Stimulated activated naive CD8-positive, alpha-beta T cell treated with anti-CD3 and anti-CD28 coated beads, Interleukin-15, Interleukin-2, amounts not matched to agents 100 ng/mL and 50 ng/mL, for 24 hours (primary cell): ENCODE measurements around the gene BNC1.
"Not testable (repeated sequence)": the region's sequence is repeated elsewhere in the genome, so short reads cannot be mapped to it uniquely, and the experiment has no call there.

ENCODE experiments used
- H3K27ac Mint-ChIP-seq: one replicate; pipeline ENCODE4 v1.8.0; 2021; ENCODE audit warnings: mild to moderate bottlenecking, mixed read lengths
- H3K27me3 Mint-ChIP-seq: one replicate; pipeline ENCODE4 v1.8.0; 2021; ENCODE audit warnings: mixed read lengths
- H3K36me3 Mint-ChIP-seq: one replicate; pipeline ENCODE4 v1.8.0; 2021; ENCODE audit warnings: low read depth, mixed read lengths
- H3K4me1 Mint-ChIP-seq: one replicate; pipeline ENCODE4 v1.8.0; 2021; ENCODE audit warnings: low read depth, mixed read lengths
- H3K4me3 Mint-ChIP-seq: one replicate; pipeline ENCODE4 v1.8.0; 2021; ENCODE audit warnings: mild to moderate bottlenecking, mixed read lengths
- H3K9me3 Mint-ChIP-seq: one replicate; pipeline ENCODE4 v1.8.0; 2021; ENCODE audit warnings: mixed read lengths

BNC1 gene

DNA sequence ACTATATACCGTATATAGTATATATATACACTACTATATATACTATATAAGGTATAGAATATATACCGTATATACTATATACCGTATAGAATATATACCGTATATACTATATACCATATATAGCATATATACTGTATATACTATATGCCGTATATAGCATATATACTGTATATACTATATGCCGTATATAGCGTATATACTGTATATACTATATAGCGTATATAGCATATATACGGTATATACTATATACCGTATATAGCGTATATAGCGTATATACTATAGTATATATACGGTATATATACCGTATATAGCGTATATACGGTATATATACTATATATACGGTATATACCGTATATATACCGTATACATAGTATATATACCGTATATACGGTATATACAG lies 54.2 kb downstream of the BNC1 start:
- Mint-ChIP-seq H3K4me3 (no peak overlapping the region), H3K9me3 (no peaks in the 10 kb centered on the region), H3K27me3 (peaks cover 5% of the 10 kb centered on the region), H3K4me1 (no peaks in the 10 kb centered on the region), H3K27ac (no peak overlapping the region), H3K36me3 (no peaks in the 10 kb centered on the region)

DNA sequence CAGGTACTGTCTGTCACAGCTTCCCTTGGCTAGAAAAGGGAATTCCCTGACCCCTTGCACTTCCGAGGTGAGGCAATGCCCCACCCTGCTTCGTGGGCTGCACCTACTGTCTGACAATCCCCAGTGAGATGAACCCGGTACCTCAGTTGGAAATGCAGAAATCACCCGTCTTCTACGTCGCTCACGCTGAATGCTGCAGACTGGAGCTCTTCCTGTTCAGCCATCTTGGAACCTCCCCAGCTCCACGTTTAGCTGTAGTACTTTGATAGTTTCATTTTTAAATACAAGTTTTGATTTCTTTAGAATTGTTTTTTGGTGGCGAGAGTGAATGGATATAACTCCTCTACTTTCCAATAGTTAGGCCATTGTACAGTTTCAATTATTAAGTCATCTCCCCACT lies 59.0 kb downstream of the BNC1 start:
- Mint-ChIP-seq H3K9me3 (peaks cover 4% of the 10 kb centered on the region), H3K27me3 (peaks cover 30% of the 10 kb centered on the region), H3K27ac (no peak overlapping the region), H3K4me1 (no peaks in the 10 kb centered on the region), H3K36me3 (no peaks in the 10 kb centered on the region), H3K4me3 (no peak overlapping the region)

DNA sequence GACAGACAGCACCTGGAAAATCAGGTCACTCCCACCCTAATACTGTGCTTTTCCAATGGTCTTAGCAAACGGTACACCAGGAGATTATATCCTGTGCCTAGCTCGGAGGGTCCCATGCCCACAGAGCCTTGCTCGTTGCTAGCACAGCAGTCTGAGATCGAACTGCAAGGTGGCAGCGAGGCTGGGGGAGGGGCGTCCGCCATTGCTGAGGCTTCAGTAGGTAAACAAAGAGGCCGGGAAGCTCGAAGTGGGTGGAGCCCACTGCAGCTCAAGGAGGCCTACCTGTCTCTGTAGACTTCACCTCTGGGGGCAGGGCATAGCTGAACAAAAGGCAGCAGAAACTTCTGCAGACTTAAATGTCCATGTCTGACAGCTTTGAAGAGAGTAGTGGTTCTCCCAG lies 62.7 kb downstream of the BNC1 start:
- H3K4me1 Mint-ChIP-seq, H3K4me3 Mint-ChIP-seq, H3K27ac Mint-ChIP-seq, H3K36me3 Mint-ChIP-seq, H3K9me3 Mint-ChIP-seq: not testable (repeated sequence)
- H3K27me3 Mint-ChIP-seq = peaks cover 38% of the 10 kb centered on the region

DNA sequence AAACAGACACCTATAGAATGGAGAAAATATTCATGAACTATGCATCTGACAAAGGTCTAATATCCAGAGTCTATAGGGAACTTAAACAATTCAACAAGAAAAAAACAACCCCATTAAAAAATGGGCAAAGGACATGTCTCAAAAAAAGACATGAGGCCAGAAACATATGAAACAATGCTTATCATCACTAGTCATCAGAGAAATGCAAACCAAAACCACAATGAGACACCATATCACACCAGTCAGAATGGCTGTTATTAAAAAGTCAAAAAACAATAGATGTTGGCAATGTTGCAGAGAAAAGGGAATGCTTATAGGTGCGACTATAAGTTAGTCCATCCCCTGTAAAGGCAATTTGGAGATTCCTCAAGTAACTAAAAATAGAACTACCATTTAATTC lies 65.4 kb downstream of the BNC1 start:
- H3K27ac Mint-ChIP-seq = no peak overlapping the region
- H3K4me3 Mint-ChIP-seq = no peak overlapping the region
- no peaks in the 10 kb centered on the region for H3K36me3 Mint-ChIP-seq
- peaks cover 41% of the 10 kb centered on the region for H3K27me3 Mint-ChIP-seq
- H3K4me1 Mint-ChIP-seq = no peaks in the 10 kb centered on the region
- H3K9me3 Mint-ChIP-seq = peaks cover 8% of the 10 kb centered on the region

DNA sequence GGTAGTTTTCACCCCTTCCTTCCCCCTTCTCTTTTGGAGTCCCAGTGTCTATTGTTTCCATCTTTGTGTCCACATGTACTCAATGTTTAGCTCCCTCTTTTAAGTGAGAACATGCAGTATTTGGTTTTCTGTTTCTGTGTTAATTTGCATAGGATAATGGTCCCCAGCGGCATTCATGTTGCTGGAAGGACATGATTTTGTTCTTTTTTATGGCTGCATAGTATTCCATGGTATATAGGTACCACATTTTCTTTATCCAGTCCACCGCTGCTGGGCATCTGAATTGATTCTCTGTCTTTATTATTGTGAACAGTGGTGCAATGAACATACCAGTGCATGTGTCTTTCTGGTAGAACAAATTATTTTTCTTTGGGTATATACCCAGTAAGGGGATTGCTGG lies 69.2 kb downstream of the BNC1 start:
- Mint-ChIP-seq H3K27ac (no peak overlapping the region), H3K27me3 (peaks cover 34% of the 10 kb centered on the region), H3K4me3 (no peak overlapping the region)

DNA sequence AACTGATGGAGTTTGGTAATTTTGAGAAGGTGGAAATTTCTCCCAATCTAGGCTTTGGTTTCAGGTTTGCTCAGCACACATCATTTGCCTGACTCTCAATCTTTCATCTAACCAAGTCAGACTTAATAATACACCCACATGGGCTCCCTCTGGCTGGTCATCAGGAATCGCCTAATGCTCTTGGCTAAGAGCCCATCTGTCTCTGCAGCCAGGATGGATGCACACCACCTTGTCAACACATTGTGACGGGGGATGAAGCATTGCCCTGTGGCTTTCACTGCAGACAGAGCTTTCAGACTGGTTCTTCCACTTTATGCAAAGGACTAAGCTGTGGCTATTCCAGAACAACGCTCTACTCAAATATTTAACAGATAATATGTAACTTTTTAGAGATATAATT lies 73.8 kb downstream of the BNC1 start:
- H3K27ac Mint-ChIP-seq = no peak overlapping the region
- peaks cover 28% of the 10 kb centered on the region for H3K27me3 Mint-ChIP-seq
- H3K4me1 Mint-ChIP-seq = peaks cover 11% of the 10 kb centered on the region
- H3K4me3 Mint-ChIP-seq = no peak overlapping the region
- peaks cover 4% of the 10 kb centered on the region for H3K9me3 Mint-ChIP-seq
- peaks cover 6% of the 10 kb centered on the region for H3K36me3 Mint-ChIP-seq

More for the DNA sequence above, 69.2 kb downstream of the BNC1 start:
- Mint-ChIP-seq H3K36me3 (no peaks in the 10 kb centered on the region), H3K4me1 (no peaks in the 10 kb centered on the region), H3K9me3 (peaks cover 4% of the 10 kb centered on the region)

DNA sequence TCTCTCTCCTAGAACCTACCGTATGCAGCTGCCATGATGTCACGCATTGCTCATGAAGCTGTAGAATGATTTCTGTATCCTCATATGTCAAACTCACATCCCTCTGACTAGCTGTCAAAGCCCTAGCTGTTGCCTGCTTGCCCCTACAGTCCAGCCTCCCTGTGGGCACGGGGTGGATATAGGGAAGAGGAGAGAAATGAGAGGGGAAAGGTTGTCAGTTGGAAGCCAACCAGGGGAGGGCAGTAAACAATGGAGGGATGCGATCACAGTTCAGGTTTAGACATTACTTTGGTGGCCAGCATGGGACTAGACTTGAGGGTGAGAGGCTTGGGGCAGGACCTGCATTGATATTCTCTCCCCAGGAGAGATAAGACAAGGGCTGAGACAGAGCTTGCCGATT lies 75.1 kb downstream of the BNC1 start:
- Mint-ChIP-seq H3K4me1 (peaks cover 11% of the 10 kb centered on the region), H3K27me3 (peaks cover 37% of the 10 kb centered on the region), H3K27ac (no peak overlapping the region), H3K36me3 (peaks cover 6% of the 10 kb centered on the region), H3K9me3 (no peaks in the 10 kb centered on the region), H3K4me3 (no peak overlapping the region)

DNA sequence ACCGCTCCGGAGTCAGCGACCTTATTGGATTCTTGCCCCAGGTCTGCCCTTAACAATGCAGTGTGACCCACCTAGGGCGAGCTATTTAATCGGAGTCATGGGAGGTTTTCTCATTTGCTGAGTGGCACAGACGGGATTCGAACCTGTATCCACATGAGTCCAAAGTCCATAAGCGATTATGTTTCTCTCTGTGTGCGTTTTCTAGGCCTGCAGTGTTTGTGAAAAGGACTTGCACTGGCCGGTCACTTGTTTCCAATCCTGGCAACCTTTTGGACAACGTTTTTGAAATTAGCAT lies 76.2 kb downstream of the BNC1 start:
- H3K27ac Mint-ChIP-seq = no peak overlapping the region
- H3K4me3 Mint-ChIP-seq = no peak overlapping the region

DNA sequence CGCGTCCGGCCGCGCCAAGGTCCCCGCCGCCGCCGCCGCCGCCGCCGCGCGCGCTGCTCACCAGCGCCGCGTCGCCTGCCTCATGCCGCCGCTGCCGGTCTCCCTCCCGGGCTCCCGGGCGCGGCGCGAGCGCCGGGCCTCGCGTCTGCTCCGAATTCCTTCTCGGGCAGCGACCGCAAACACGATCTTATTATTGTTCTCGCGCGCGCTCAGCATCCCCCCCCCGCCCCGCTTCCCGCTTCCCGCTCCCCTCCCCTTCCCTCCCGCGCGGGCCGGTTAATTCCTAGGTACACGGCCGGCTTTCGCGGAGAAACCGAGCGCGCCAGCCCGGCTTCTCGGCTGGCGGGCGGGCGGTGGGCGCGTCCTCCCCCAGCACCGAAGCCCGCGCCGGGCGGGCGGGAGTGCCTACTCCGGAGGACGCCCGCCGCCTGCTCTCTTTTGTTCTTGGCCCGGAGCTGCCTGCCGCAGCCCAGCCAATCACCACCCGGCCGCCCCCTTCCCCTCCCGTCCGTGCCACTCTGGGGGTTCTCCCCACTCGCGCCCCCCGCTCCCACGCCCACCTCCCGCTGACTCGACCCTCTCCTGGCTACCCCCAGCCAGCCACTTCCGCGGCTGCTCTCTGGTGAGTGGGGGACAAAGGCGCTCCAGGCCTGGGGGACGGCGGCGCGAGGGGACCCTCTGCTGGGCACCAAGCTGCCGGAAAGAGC lies 76.7 kb downstream of the BNC1 start, which contains the start of gene HDGFL3:
Gene HDGFL3 (minus strand): TSS at position 164 of the 707 bp plus-strand sequence. CDS start 409 bp downstream, outside the sequence.
- H3K27ac Mint-ChIP-seq = peak within 1 kb of the TSS; percentile 92
- peaks cover 12% of the 10 kb centered on the region for H3K4me1 Mint-ChIP-seq
- peaks cover 6% of the 10 kb centered on the region for H3K36me3 Mint-ChIP-seq
- peaks cover 35% of the 10 kb centered on the region for H3K27me3 Mint-ChIP-seq
- no peaks in the 10 kb centered on the region for H3K9me3 Mint-ChIP-seq
- peak within 1 kb of the TSS; percentile 91 for H3K4me3 Mint-ChIP-seq

More for the DNA sequence above, 76.2 kb downstream of the BNC1 start:
- H3K9me3 Mint-ChIP-seq = no peaks in the 10 kb centered on the region
- peaks cover 11% of the 10 kb centered on the region for H3K4me1 Mint-ChIP-seq
- peaks cover 35% of the 10 kb centered on the region for H3K27me3 Mint-ChIP-seq
- peaks cover 6% of the 10 kb centered on the region for H3K36me3 Mint-ChIP-seq

DNA sequence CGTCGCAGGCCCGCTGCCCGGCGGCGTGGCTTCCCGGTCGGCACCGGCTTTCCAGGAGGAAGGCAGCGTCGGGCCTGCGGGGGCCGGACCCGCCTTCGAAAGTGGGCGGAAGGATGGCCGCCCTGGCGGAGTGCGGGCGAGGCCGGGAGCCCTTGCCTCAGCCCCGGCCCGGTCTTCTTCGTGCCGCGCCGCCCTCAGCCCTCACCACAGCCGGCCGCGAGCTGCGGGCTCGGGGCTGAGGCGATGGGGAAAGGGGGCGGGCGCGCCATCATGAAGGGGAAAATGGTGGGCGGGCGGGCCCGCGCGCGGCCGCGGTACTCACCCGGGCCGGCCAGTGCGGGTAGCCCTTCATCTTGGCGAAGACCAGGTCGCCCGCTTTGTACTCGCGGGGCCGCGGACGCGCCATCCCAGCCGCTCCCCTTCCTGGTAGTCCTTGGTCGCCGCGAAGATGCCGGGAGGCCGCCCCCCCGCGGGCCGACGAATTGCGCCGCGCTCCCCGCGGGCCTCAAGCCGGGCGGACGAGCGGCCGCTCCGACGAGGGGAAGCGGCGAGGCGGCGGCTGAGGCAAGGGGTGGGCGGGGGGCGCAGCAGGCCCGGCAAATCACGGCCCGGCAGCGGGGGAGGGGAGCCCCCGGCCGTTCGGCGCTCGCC lies 77.3 kb downstream of the BNC1 start:
- H3K4me1 Mint-ChIP-seq = peaks cover 18% of the 10 kb centered on the region
- no peaks in the 10 kb centered on the region for H3K9me3 Mint-ChIP-seq
- peaks cover 35% of the 10 kb centered on the region for H3K27me3 Mint-ChIP-seq
- no peak overlapping the region for H3K27ac Mint-ChIP-seq
- H3K4me3 Mint-ChIP-seq = no peak overlapping the region
- H3K36me3 Mint-ChIP-seq = peaks cover 6% of the 10 kb centered on the region

DNA sequence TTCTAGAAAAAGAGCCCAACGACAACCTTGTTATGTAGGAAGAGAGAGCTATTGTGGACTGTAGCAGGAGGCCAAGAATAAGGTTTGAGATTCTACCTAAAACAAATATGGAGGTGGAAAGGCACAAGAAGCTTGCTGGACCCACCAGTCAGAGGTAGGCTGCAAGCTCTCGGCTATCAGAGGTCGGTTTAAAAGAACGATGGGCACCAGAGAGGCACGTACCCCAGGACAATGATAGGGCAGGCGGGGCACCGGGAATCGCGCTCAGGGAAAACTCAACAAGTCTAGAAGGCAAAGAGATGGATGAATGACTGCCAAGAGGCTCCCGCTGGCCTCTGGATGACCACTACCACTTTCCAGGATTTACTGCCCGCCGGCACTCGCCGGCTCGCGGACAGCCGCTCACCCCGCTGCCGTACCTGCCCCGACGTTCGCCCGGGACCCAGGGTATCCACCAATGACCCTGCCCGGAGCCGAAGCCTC lies 77.9 kb downstream of the BNC1 start:
- H3K9me3 Mint-ChIP-seq = no peaks in the 10 kb centered on the region
- peaks cover 6% of the 10 kb centered on the region for H3K36me3 Mint-ChIP-seq
- peak overlapping the region; percentile 92 for H3K27ac Mint-ChIP-seq
- H3K4me1 Mint-ChIP-seq = peaks cover 23% of the 10 kb centered on the region
- peaks cover 41% of the 10 kb centered on the region for H3K27me3 Mint-ChIP-seq
- peak overlapping the region; percentile 91 for H3K4me3 Mint-ChIP-seq
